ENCODE measurements around the gene KRTAP4-8.
A peak's percentile ranks its signal among the peaks of the same experiment; 100 is the strongest.
"Not testable (repeated sequence)": the region's sequence is repeated elsewhere in the genome, so short reads cannot be mapped to it uniquely, and the experiment has no call there.

KRTAP4-8 gene

DNA sequence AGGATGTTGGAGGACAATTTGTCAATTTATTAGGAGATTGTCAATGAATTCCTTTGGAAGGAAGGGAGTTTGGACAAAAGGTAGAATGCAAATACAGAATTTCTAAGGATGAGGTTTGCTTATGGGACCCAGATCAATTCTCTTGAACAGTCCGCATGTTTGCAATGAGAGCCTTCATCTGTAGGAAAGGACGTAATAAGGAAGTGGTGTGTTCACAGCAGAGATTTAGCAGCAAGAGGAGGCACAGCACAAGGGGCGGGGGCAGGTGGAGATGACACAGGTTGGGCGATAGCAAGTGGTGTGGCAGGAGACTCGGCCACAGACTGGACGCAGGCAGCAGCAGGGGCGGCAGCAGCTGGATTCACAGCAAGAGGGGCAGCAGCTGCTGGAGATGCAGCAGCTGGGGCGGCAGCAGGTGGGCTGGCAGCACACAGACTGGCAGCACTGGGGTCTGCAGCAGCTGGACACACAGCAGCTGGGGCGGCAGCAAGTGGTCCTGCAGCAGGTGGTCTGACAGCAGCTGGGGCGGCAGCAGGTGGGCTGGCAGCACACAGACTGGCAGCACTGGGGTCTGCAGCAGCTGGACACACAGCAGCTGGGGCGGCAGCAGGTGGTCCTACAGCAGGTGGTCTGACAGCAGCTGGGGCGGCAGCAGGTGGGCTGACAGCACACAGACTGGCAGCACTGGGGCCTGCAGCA is 25.5 kb upstream of the KRTAP4-8 start:
- H3K4me1 ChIP-seq (ENCODE audit: control insufficient read depth, insufficient read depth, low read length); H3K9me3 ChIP-seq (ENCODE audit: control insufficient read depth, insufficient read depth, low read depth, low read length); H3K27ac ChIP-seq (ENCODE audit: extremely low read depth, low read depth, low read length); H3K4me3 ChIP-seq (ENCODE audit: low read depth, low read length); POLR2A ChIA-PET; H3K36me3 ChIP-seq (ENCODE audit: control insufficient read depth in 2 of 2, insufficient read depth in 1 of 2, low read length in 2 of 2): not testable (repeated sequence)
- TF ChIP-seq SCRT1 (tag by site-specific recombination; IDR thresholded peaks at IDR 0.05; ENCODE audit: borderline replicate concordance), result peak; percentile 47; the same call in 1 of the 2 replicates
- TF ChIP-seq ZIC2 (tag by site-specific recombination; IDR thresholded peaks at IDR 0.05), result peak; percentile 84; the same call in 1 of the 2 replicates
- CTCF ChIA-PET, result interaction anchor here (0.6 kb wide), 1 partner anchor 9 kb away, joined by 3 read pairs; no protein-coding TSS in a partner anchor

DNA sequence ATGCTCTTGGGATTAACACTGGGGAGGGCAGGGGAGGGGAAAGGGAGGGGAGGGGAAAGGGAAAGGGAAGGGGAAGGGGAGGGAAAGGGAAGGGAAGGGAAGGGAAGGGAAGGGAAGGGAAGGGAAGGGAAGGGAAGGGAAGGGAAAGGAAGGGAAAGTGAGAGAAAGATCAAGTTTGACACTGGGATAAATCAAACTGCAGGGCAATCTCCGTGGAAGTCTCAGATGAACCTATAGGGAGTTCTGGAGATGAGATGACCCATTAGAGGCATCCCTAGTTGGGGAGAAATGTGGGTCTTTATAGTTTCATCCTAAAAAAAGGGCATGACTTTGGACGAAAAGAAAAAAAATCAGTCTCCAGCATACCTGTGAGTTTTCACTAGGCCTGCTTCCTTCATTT is 23.8 kb upstream of the KRTAP4-8 start:
- ChIA-PET POLR2A (no interaction called here), CTCF (no interaction called here)
- TF ChIP-seq, protein P1, sequence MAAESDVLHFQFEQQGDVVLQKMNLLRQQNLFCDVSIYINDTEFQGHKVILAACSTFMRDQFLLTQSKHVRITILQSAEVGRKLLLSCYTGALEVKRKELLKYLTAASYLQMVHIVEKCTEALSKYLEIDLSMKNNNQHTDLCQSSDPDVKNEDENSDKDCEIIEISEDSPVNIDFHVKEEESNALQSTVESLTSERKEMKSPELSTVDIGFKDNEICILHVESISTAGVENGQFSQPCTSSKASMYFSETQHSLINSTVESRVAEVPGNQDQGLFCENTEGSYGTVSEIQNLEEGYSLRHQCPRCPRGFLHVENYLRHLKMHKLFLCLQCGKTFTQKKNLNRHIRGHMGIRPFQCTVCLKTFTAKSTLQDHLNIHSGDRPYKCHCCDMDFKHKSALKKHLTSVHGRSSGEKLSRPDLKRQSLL (tag by site-specific recombination; IDR thresholded peaks at IDR 0.05), result no peak
- no peak for TF ChIP-seq ZBTB7A (tag by site-specific recombination; IDR thresholded peaks at IDR 0.05; ENCODE audit: low read depth)
- TF ChIP-seq ZNF792 (tag by site-specific recombination; IDR thresholded peaks at IDR 0.05), result no peak
- TF ChIP-seq, protein P2, sequence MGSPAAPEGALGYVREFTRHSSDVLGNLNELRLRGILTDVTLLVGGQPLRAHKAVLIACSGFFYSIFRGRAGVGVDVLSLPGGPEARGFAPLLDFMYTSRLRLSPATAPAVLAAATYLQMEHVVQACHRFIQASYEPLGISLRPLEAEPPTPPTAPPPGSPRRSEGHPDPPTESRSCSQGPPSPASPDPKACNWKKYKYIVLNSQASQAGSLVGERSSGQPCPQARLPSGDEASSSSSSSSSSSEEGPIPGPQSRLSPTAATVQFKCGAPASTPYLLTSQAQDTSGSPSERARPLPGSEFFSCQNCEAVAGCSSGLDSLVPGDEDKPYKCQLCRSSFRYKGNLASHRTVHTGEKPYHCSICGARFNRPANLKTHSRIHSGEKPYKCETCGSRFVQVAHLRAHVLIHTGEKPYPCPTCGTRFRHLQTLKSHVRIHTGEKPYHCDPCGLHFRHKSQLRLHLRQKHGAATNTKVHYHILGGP (tag by site-specific recombination; IDR thresholded peaks at IDR 0.05), result no peak
- H3K27ac ChIP-seq (ENCODE audit: extremely low read depth, low read depth, low read length), result no peak overlapping the region
- H3K36me3 ChIP-seq (ENCODE audit: control insufficient read depth in 2 of 2, insufficient read depth in 1 of 2, low read length in 2 of 2), result no peaks in the 10 kb centered on the region
- H3K9me3 ChIP-seq (ENCODE audit: control insufficient read depth, insufficient read depth, low read depth, low read length), result no peaks in the 10 kb centered on the region; the same call in 1 of the 2 replicates
- no peaks in the 10 kb centered on the region for H3K4me1 ChIP-seq (ENCODE audit: control insufficient read depth, insufficient read depth, low read length)
- H3K4me3 ChIP-seq (ENCODE audit: low read depth, low read length), result no peak overlapping the region

DNA sequence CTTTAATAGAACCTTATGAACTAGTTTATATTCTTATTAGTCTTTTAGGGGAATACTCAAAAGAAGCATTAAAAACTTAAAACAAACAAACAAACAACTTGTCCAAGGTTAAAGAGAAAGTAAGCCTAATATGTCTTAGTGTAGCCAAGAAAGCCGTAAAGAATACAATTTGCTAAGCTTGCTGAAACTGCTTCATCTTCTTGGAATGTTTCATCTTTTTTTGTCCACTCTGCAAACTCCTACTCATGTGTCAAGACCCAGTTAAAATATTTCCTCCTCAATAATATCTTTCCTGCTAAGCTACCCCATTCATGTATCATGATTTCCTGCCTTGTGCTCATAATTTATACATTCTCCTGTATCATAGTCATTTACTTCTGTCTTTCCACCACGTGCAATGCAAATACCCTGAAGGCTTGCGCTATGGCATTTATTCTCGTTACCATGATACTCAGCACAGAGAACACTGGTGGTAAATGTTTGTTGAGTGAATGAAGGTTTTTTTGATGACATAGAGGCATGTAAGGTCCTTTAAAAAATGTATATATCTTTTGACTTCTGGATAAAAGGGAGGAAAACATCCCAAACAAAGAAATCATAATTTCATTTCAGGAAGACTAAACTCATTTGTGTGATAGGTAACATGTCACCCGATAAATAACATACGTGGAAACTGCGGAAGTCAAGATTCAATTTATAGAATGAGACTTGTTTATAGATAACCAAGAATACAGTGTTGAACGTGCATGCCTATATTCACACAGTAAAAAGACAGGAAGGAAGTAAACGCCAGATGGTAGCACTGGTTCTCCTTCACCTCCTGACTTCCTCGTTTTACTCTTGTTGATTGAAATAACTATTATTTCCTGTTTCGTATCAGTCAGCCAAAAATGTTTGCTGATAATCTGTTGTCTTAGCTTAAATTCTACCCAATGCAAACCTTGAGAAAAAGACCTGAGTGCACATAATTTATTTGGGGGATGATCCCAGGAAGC is 22.1 kb upstream of the KRTAP4-8 start:
- H3K9me3 ChIP-seq (ENCODE audit: control insufficient read depth, insufficient read depth, low read depth, low read length); H3K4me1 ChIP-seq (ENCODE audit: control insufficient read depth, insufficient read depth, low read length); CTCF ChIA-PET; POLR2A ChIA-PET; H3K4me3 ChIP-seq (ENCODE audit: low read depth, low read length); H3K27ac ChIP-seq (ENCODE audit: extremely low read depth, low read depth, low read length); H3K36me3 ChIP-seq (ENCODE audit: control insufficient read depth in 2 of 2, insufficient read depth in 1 of 2, low read length in 2 of 2): not testable (repeated sequence)
- 0 out of 2 replicates have a peak, but pooled peaks have one; percentile 14 for TF ChIP-seq ZFP3 (tag by site-specific recombination; IDR thresholded peaks at IDR 0.05; ENCODE audit: low read depth)

DNA sequence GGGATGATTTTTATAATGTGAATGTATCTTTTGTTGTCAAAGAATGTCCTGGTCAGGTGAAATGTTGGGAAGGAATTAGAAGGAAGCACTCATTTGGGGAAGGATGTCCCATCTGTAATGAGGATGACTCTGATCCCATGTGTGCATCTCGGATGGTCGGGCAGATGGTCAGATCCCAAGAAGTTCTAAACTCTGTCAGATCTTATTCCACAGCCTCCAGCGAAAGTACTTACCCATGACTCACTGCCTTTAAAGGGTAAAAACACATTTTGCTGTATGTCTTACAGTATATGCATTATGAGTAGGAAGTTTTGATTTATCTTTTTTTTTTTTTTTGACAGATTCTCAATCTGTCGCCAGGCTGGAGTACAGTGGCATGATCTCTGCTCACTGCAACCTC is 20.8 kb upstream of the KRTAP4-8 start:
- H3K9me3 ChIP-seq (ENCODE audit: control insufficient read depth, insufficient read depth, low read depth, low read length), result no peaks in the 10 kb centered on the region; the same call in 1 of the 2 replicates
- CTCF ChIA-PET, result no interaction called here
- H3K36me3 ChIP-seq (ENCODE audit: control insufficient read depth in 2 of 2, insufficient read depth in 1 of 2, low read length in 2 of 2), result no peaks in the 10 kb centered on the region
- H3K4me3 ChIP-seq (ENCODE audit: low read depth, low read length), result no peak overlapping the region
- no peak overlapping the region for H3K27ac ChIP-seq (ENCODE audit: extremely low read depth, low read depth, low read length)
- no peaks in the 10 kb centered on the region for H3K4me1 ChIP-seq (ENCODE audit: control insufficient read depth, insufficient read depth, low read length)
- POLR2A ChIA-PET, result no interaction called here
- TF ChIP-seq ZNF302 (tag by site-specific recombination; IDR thresholded peaks at IDR 0.05; ENCODE audit: low read depth), result no peak
- TF ChIP-seq, protein P3, sequence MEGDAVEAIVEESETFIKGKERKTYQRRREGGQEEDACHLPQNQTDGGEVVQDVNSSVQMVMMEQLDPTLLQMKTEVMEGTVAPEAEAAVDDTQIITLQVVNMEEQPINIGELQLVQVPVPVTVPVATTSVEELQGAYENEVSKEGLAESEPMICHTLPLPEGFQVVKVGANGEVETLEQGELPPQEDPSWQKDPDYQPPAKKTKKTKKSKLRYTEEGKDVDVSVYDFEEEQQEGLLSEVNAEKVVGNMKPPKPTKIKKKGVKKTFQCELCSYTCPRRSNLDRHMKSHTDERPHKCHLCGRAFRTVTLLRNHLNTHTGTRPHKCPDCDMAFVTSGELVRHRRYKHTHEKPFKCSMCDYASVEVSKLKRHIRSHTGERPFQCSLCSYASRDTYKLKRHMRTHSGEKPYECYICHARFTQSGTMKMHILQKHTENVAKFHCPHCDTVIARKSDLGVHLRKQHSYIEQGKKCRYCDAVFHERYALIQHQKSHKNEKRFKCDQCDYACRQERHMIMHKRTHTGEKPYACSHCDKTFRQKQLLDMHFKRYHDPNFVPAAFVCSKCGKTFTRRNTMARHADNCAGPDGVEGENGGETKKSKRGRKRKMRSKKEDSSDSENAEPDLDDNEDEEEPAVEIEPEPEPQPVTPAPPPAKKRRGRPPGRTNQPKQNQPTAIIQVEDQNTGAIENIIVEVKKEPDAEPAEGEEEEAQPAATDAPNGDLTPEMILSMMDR (tag by site-specific recombination; IDR thresholded peaks at IDR 0.05), result no peak
- TF ChIP-seq ZNF324 (tag by site-specific recombination; IDR thresholded peaks at IDR 0.05), result no peak

DNA sequence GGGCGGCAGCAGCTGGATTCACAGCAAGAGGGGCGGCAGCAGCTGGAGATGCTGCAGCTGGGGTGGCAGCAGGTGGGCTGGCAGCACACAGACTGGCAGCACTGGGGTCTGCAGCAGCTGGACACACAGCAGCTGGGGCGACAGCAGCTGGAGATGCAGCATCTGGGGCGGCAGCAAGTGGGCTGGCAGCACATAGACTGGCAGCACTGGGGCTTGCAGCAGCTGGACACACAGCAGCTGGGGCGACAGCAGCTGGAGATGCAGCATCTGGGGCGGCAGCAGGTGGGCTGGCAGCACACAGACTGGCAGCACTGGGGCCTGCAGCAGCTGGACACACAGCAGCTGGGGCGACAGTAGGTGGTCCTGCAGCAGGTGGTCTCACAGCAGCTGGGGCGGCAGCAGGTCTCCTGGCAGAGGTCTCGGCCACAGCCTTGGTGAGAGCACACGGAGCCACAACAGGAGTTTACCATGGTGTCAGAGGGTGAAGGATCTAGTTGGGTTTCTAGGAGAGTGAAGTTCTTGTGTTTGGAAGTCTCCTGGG is 20.0 kb upstream of the KRTAP4-8 start, which contains the start of gene KRTAP4-11:
KRTAP4-11 (minus strand) TSS at position 528 of the 541 bp plus-strand sequence; CDS start at position 470, 58 bp downstream.
- H3K4me3 ChIP-seq (ENCODE audit: low read depth, low read length); H3K36me3 ChIP-seq (ENCODE audit: control insufficient read depth in 2 of 2, insufficient read depth in 1 of 2, low read length in 2 of 2); POLR2A ChIA-PET; H3K9me3 ChIP-seq (ENCODE audit: control insufficient read depth, insufficient read depth, low read depth, low read length); H3K27ac ChIP-seq (ENCODE audit: extremely low read depth, low read depth, low read length); H3K4me1 ChIP-seq (ENCODE audit: control insufficient read depth, insufficient read depth, low read length): not testable (repeated sequence)
- CTCF ChIA-PET, result interaction anchor here (0.7 kb wide), 1 partner anchor 45 kb away, joined by 4 read pairs; no protein-coding TSS in a partner anchor
